CD4-positive, alpha-beta memory T cell (primary cell): ENCODE measurements around the gene KRTAP2-3. TPM values are rescaled to one million over a fixed set of nuclear protein-coding genes. Genes with fewer than 3 reads are reported as not detected.
"Not testable (repeated sequence)": the region's sequence is repeated elsewhere in the genome, so short reads cannot be mapped to it uniquely, and the experiment has no call there.

Experiments used
- CTCF ChIA-PET: fragments of 350-600 bp; sonication (Branson Sonifier 250); formaldehyde crosslinking; loops from one replicate; lab custom pipeline; 2021; ENCODE audit warnings: inconsistent platforms; ENCODE audit not compliant: partially characterized antibody; lab: Charles Lee
- POLR2A ChIA-PET: fragments of 350-600 bp; sonication (Branson Sonifier 250); formaldehyde crosslinking; loops from one replicate; lab custom pipeline; 2021; ENCODE audit not compliant: partially characterized antibody; lab: Charles Lee
- DNase-seq, 5 donors: peaks; one replicate each; pipeline versions ENCODE4 v3.0.0 to v3.0.0-alpha.2; 2020 to 2022; ENCODE audit warnings: mixed read lengths in 1 of 5
- H3K27ac ChIP-seq: one replicate; pipeline ENCODE4 v1.7.0; 2013; ENCODE audit warnings: low read depth, low read length
- H3K27me3 ChIP-seq: 2 replicates; pipeline ENCODE4 v1.7.0; 2013; ENCODE audit warnings: mild to moderate bottlenecking, low read length, moderate library complexity; ENCODE audit not compliant: insufficient read depth
- H3K36me3 ChIP-seq: 2 replicates; pipeline ENCODE4 v1.7.0; 2013; ENCODE audit warnings: mild to moderate bottlenecking, low read length, moderate library complexity; ENCODE audit not compliant: insufficient read depth
- H3K4me1 ChIP-seq: 2 replicates; pipeline ENCODE4 v1.7.0; 2013; ENCODE audit warnings: mild to moderate bottlenecking, low read length, moderate library complexity; ENCODE audit not compliant: insufficient read depth
- H3K4me3 ChIP-seq, 2 donors: one replicate each; pipeline ENCODE4 v1.7.0; 2013; ENCODE audit warnings: low read length in 2 of 2, mild to moderate bottlenecking in 1 of 2
- H3K9me3 ChIP-seq, 2 donors: one replicate each; pipeline ENCODE4 v1.7.0; 2013; ENCODE audit warnings: low read length in 2 of 2, control low read depth in 1 of 2; ENCODE audit not compliant: control insufficient read depth in 1 of 2
- H3K27ac Mint-ChIP-seq, 7 donors: one replicate each; pipeline ENCODE4 v1.8.0; 2020 to 2021; ENCODE audit warnings: mixed read lengths in 7 of 7, mild to moderate bottlenecking in 6 of 7, inconsistent platforms in 3 of 7, moderate library complexity in 3 of 7
- H3K27me3 Mint-ChIP-seq, 2 donors: one replicate each; pipeline ENCODE4 v1.8.0; 2020 to 2021; ENCODE audit warnings: mixed read lengths in 2 of 2
- H3K36me3 Mint-ChIP-seq, 2 donors: one replicate each; pipeline ENCODE4 v1.8.0; 2020 to 2021; ENCODE audit warnings: mixed read lengths in 2 of 2, inconsistent platforms in 1 of 2, mild to moderate bottlenecking in 1 of 2
- H3K4me1 Mint-ChIP-seq, 4 donors: one replicate each; pipeline ENCODE4 v1.8.0; 2020 to 2021; ENCODE audit warnings: mixed read lengths in 4 of 4, mild to moderate bottlenecking in 1 of 4
- H3K4me3 Mint-ChIP-seq, 8 donors: one replicate each; pipeline ENCODE4 v1.8.0; 2020 to 2021; ENCODE audit warnings: mixed read lengths in 8 of 8, mild to moderate bottlenecking in 7 of 8, moderate library complexity in 6 of 8, inconsistent platforms in 3 of 8
- H3K9me3 Mint-ChIP-seq, 8 donors: one replicate each; pipeline ENCODE4 v1.8.0; 2020 to 2021; ENCODE audit warnings: mixed read lengths in 8 of 8, mild to moderate bottlenecking in 5 of 8, inconsistent platforms in 3 of 8, moderate library complexity in 1 of 8
- intact Hi-C: fragments of 100-400 bp; cut with micrococcal nuclease; formaldehyde crosslinking; loops from one replicate; pipeline ENCODE4 v1.15.1; 2023
- polyA plus RNA-seq, 2 donors: library from polyadenylated mRNA; unstranded; fragments of 300-500 nt; fragmentation: Illumina TruSeq; gene quantifications; one replicate each; pipeline ENCODE4 v1.2.3, GENCODE V29; 2021
- total RNA-seq, 2 experiments: library from RNA; stranded (reverse); gene quantifications; one replicate each; pipeline ENCODE4 v1.2.3, GENCODE V29; 2021

Gene KRTAP2-3
- total and polyA plus RNA-seq, 4 experiments from 2014 or later, result not detected

DNA sequence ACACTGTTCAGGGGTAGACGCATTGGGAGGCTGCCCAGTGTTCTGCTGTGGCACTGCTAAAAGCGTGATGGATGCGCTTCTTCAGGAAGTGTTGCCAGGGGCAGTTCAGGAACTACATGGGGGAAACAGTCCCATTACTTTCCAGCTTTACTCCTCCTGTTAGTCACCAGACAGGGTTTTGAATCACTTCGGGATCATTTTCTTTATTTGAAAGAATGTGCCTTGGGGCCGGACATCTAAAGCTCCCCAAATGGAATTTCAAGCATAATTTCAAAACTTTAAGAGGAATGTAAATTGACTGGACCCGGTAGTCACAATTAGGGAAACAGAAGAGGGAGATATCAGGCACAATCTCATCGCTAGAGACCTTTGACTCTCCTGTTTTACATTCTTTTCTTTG, 11.5 kb downstream of the KRTAP2-3 start:
- Histone ChIP-seq H3K4me3 (no peak overlapping the region), H3K27ac (no peak overlapping the region), H3K9me3 (peaks cover 0 to under 1% of the 10 kb centered on the region in 2 donors), H3K4me1 (no peaks in the 10 kb centered on the region), H3K27me3 (peaks cover 5% of the 10 kb centered on the region), H3K36me3 (no peaks in the 10 kb centered on the region)
- Mint-ChIP-seq H3K36me3 (no peaks in the 10 kb centered on the region), H3K27me3 (peaks cover 21 to 28% of the 10 kb centered on the region in 2 donors), H3K9me3 (peaks cover 0 to 7% (median 4%) of the 10 kb centered on the region in 8 donors), H3K4me3 (no peak overlapping the region), H3K27ac (no peak overlapping the region), H3K4me1 (peaks cover 0 to 5% (median 2%) of the 10 kb centered on the region in 4 donors)
- no peak for DNase-seq
- POLR2A ChIA-PET, result no interaction called here
- CTCF ChIA-PET, result no interaction called here
- intact Hi-C loops, result no loop called here

GRCh38 chr17:41046735-41047465, 13.0 kb downstream of the KRTAP2-3 start, which contains the start of gene KRTAP2-1:
TSS of gene KRTAP2-1 (minus strand) at chr17:41047316. CDS start at chr17:41047267, 49 bp downstream.
- H3K4me1 Mint-ChIP-seq, H3K27ac ChIP-seq, H3K36me3 ChIP-seq, H3K4me3 ChIP-seq, CTCF ChIA-PET, H3K27me3 ChIP-seq, H3K27ac Mint-ChIP-seq, POLR2A ChIA-PET, H3K9me3 ChIP-seq, intact Hi-C loops, H3K4me1 ChIP-seq, H3K36me3 Mint-ChIP-seq, H3K4me3 Mint-ChIP-seq, DNase-seq: not testable (repeated sequence)
- peaks cover 21 to 28% of the 10 kb centered on the region in 2 donors for H3K27me3 Mint-ChIP-seq
- H3K9me3 Mint-ChIP-seq, result peaks cover 0 to 21% (median 9%) of the 10 kb centered on the region in 8 donors

DNA sequence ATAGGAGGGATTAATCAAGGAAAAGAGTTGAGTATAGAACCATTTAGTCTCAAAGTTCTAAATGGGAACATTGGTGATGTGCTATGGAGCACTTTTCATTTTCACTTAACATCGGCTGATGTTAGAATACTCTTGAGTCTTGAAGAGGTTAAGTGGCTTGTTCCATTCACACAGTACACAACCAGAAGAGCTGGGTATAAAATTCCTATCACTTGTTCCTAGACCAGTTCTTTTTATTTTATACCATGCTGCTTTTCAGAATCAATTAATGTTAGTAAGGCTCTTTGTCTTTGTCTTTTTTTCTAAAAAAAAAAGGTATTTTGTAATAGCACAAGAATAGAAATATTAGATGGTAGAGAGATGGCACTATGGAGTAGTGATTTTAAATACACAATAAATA, 17.0 kb downstream of the KRTAP2-3 start:
- ChIA-PET POLR2A (interaction anchor here (0.5 kb wide), 1 partner anchor 274 kb away, joined by 3 read pairs; no protein-coding TSS in a partner anchor), CTCF (no interaction called here)
- Histone ChIP-seq H3K27ac (no peak overlapping the region), H3K27me3 (peaks cover 5% of the 10 kb centered on the region), H3K9me3 (peaks cover 0 to 3% of the 10 kb centered on the region in 2 donors), H3K4me1 (no peaks in the 10 kb centered on the region), H3K36me3 (no peaks in the 10 kb centered on the region), H3K4me3 (no peak overlapping the region)
- Mint-ChIP-seq H3K27ac (no peak overlapping the region), H3K9me3 (peaks cover 0 to 21% (median 9%) of the 10 kb centered on the region in 8 donors), H3K4me1 (peaks cover 0 to 2% (median 0%) of the 10 kb centered on the region in 4 donors), H3K36me3 (no peaks in the 10 kb centered on the region), H3K27me3 (peaks cover 18 to 23% of the 10 kb centered on the region in 2 donors), H3K4me3 (no peak overlapping the region)
- no peak for DNase-seq
- intact Hi-C loops, result no loop called here

DNA sequence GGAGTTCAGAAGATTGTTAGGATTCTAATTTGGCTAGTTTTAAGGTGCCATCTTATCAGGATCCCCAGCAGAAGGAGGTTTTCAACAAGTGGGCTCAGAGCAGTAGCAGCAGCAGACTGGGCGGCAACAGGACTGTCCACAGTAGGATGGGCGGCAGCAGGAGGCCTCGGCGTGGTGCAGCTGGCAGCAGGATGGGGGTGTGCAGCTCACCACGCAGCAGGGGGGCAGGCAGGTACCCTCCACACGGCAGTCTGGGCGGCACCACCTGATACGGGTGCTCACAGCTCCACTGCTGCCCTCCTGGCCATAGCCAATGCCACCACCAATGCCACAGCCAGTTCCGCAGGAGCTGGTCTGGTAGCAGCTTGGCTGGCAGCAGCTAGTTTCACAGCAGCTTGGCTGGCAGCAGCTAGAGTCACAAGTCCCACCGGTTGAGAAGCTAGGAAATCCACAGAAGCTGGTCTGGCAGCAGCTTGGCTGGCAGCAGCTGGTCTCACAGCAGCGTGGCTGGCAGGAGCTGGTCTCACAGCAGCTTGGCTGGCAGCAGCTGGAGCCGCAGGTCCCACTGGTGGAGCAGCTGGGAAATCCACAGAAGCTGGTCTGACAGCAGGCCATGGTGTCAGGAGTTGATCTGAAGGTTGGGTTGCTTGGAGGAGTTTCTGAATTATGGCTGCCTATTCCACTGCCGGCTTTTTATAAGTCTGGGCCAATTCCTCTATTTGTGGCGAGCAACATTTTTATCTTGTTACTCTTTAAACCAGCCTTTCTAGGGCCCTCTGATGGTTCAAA, 18.9 kb downstream of the KRTAP2-3 start, which contains the start of gene KRTAP1-1:
KRTAP1-1 (minus strand) TSS at position 668 of the 789 bp plus-strand sequence; CDS start at position 615, 53 bp downstream.
- H3K36me3 ChIP-seq, POLR2A ChIA-PET, intact Hi-C loops, H3K4me3 Mint-ChIP-seq, H3K36me3 Mint-ChIP-seq, H3K4me3 ChIP-seq, H3K27ac ChIP-seq, H3K4me1 Mint-ChIP-seq, H3K9me3 ChIP-seq, DNase-seq, H3K4me1 ChIP-seq, CTCF ChIA-PET, H3K27me3 ChIP-seq: not testable (repeated sequence)
- peaks cover 13 to 17% of the 10 kb centered on the region in 2 donors for H3K27me3 Mint-ChIP-seq
- peaks cover 0 to 21% (median 9%) of the 10 kb centered on the region in 8 donors for H3K9me3 Mint-ChIP-seq
- peak within 1 kb of the TSS in 1 of 7 donors; percentile 20 for H3K27ac Mint-ChIP-seq

DNA sequence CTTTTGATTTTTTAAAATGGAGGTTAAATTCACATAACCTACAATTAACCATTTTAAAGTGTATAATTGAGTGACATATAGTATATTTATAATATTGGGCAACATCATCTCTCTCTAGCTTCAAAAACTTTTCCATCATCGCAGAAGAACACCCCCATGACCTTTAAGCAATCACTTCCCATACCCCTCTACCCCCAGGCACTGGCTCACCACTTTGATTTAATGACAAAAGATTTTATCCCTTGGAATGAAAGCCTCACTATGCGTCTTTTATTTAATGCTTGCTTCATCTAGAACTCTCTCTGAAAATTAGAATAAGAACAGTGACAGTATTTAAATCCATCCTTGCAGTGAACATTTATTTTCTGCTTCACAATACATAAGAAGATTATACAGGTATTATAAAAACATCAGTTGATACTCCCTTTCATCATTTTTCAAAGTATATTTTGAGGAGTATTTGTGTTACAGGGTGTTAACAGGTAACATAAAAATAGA, 22.0 kb downstream of the KRTAP2-3 start:
- Mint-ChIP-seq H3K4me3 (no peak overlapping the region), H3K27me3 (peaks cover 4 to 11% of the 10 kb centered on the region in 2 donors), H3K27ac (no peak overlapping the region), H3K9me3 (peaks cover 0 to 9% (median 3%) of the 10 kb centered on the region in 8 donors), H3K36me3 (no peaks in the 10 kb centered on the region), H3K4me1 (no peaks in the 10 kb centered on the region)
- Histone ChIP-seq H3K4me3 (no peak overlapping the region), H3K27ac (no peak overlapping the region), H3K27me3 (no peaks in the 10 kb centered on the region), H3K4me1 (no peaks in the 10 kb centered on the region), H3K36me3 (no peaks in the 10 kb centered on the region), H3K9me3 (no peaks in the 10 kb centered on the region)
- no peak for DNase-seq
- intact Hi-C loops, result no loop called here
- POLR2A ChIA-PET, result no interaction called here
- CTCF ChIA-PET, result no interaction called here

GRCh38 chr17:41034346-41034935, 25.5 kb downstream of the KRTAP2-3 start, which contains the start of gene KRTAP1-3:
TSS of gene KRTAP1-3 (minus strand) at chr17:41034874. CDS start at chr17:41034821, 53 bp downstream.
- intact Hi-C loops, CTCF ChIA-PET: not testable (repeated sequence)

More at GRCh38 chr17:41034346-41034935, 25.5 kb downstream of the KRTAP2-3 start, which contains the start of gene KRTAP1-3:
- H3K36me3 Mint-ChIP-seq, H3K27me3 ChIP-seq, H3K36me3 ChIP-seq, H3K27ac ChIP-seq, H3K4me1 Mint-ChIP-seq, H3K4me3 ChIP-seq, H3K9me3 ChIP-seq, POLR2A ChIA-PET, H3K4me3 Mint-ChIP-seq, H3K4me1 ChIP-seq, H3K9me3 Mint-ChIP-seq: not testable (repeated sequence)
- DNase-seq, result peak in 1 of 5 donors; percentile 29
- H3K27me3 Mint-ChIP-seq, result peaks cover 13 to 14% of the 10 kb centered on the region in 2 donors
- peak within 1 kb of the TSS in 1 of 7 donors; percentile 46 for H3K27ac Mint-ChIP-seq
